Measurements from ENCODE around the gene PIK3C2B. TPM values are rescaled to one million over a fixed set of nuclear protein-coding genes. Genes with fewer than 3 reads are reported as not detected.
A peak's percentile ranks its signal among the peaks of the same experiment; 100 is the strongest.

Gene PIK3C2B
- polyA plus RNA-seq, 3 donors, result 14.8 to 21.1 (median 19.6) TPM

DNA sequence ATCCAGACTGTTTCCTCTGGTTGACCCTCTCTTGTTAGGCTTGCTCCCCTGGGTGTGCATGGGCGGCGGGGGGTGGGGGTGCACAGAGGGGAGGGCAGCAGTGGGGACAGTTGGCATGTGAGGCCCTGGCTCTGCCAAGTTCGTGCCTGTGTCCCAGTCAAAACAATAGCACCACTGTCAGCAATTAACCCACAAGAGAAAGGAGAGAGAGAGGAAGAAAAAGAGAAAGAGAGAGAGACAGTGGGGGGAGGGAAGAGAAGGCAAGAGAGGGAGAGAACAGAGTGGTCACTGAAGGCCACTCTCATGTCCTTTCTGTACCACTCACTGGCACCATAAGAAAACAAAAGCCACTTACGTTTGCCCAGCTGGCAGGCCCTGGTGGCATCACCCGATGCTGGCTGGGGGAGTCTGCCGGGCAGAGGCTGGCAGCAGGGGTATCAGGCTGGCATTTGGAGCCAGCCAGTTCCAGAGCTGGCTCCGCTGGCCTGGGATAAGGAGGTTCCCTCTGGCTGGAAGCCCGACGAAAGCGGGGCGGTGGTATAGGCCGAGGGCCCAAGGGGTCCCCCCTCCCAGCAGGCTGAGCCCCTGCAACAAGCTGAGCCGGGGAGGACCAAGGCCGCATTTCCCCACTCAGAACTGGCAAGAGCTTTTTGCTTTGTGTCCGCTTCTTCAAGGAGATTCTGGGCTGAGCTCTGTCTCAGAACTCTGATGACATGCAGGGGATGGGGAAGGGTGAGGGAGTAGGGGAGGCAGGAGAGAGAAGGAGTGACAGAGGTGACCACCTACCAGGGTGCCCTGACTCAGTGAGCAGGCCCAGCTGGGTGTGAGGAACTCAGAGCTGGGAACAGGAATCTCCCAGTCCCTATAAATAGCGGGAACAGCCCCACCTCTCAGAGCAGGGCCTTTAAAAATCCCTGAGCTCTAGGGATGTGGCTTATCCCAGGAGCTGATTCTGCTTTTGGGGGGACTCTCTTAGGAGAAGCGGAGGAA is 27.9 kb downstream of the PIK3C2B start:
- no peak for DNase-seq (ENCODE audit: extremely low read depth in 1 of 11, low read depth in 9 of 11, low spot score in 4 of 11)

DNA sequence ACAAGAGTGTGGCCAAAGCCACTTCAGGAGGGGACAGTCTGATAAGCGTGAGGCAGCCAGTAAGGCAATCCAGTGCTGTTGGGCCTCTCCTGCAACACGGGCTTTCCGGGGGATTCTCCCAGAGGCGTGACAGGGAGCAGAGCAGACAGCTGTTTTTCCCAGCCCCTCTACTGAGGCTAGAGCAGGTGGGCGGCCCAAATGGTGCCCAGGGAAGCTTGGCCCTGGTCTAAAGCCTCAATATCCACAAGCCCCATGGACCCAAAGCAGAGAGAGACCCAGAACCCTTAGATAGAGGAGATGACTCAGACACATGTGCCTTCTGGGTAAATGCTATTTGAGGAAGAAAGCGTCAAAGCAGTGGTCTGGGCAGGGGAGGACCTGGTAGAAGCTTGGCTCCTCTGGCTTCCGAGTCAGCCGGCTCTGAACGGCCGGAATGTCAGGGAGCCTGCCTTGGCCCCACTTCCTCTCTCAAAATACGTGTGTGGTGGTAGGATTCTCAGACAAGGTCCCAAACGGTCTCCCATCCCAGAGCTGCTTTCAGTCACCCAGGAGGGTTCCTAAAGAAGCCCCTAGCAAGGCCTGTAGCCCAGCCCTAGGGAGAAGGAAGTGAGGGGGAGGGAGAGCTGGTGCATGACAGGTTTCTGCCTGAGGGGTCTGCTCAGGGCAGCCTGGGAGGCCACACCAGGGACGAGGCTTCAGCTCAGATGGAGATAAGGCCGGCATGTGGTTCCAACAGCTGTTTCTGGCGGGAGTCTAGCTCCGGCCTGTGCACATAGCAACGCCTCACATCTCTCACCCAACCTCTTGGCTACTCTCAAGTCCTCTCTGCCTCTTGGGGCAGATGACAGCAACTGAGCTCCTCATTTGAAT is 28.8 kb downstream of the PIK3C2B start:
- no peak for DNase-seq (ENCODE audit: extremely low read depth in 1 of 11, low read depth in 9 of 11, low spot score in 4 of 11)

DNA sequence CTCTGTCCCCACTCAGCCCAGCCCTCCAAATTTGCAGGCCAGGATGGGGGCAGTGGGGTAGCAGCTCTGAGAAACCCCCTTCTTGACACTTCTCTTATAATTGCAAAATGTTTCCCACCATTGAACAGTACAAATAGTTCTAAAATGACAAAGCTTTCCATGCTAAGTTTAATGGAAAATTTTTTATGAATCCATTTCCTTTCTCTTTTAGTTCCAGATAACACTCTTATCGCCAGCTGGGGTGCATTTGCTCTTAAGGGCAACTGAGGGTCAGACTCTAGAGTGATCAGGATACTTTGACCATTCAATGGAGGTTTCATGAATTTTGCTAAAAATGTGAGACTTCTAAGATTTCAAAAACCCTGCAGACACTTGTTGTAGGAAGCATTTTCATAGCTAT is 29.9 kb downstream of the PIK3C2B start:
- no peak for DNase-seq (ENCODE audit: extremely low read depth in 1 of 11, low read depth in 9 of 11, low spot score in 4 of 11)

DNA sequence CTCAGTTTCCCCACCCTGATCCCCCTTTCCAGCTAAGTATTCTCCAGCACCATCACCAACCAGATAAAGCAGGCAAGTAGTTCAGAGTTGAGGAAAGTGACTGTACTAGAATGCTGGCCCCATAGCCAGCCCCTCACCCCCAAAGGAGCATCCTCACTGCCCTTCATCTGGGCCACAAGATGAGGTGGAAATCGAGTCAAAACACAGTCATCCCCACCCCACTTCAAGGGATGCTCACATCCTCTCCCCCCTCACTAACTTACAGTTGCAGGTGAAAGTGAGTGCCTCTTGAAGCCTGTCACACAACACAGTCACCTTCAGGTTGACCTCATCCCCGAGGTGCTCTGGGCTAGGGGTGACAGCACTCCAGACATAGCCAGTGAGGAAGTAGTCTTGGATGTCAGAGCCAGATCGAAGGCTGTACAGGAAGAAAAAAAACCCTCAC is 30.4 kb downstream of the PIK3C2B start:
- no peak for DNase-seq (ENCODE audit: extremely low read depth in 1 of 11, low read depth in 9 of 11, low spot score in 4 of 11)

DNA sequence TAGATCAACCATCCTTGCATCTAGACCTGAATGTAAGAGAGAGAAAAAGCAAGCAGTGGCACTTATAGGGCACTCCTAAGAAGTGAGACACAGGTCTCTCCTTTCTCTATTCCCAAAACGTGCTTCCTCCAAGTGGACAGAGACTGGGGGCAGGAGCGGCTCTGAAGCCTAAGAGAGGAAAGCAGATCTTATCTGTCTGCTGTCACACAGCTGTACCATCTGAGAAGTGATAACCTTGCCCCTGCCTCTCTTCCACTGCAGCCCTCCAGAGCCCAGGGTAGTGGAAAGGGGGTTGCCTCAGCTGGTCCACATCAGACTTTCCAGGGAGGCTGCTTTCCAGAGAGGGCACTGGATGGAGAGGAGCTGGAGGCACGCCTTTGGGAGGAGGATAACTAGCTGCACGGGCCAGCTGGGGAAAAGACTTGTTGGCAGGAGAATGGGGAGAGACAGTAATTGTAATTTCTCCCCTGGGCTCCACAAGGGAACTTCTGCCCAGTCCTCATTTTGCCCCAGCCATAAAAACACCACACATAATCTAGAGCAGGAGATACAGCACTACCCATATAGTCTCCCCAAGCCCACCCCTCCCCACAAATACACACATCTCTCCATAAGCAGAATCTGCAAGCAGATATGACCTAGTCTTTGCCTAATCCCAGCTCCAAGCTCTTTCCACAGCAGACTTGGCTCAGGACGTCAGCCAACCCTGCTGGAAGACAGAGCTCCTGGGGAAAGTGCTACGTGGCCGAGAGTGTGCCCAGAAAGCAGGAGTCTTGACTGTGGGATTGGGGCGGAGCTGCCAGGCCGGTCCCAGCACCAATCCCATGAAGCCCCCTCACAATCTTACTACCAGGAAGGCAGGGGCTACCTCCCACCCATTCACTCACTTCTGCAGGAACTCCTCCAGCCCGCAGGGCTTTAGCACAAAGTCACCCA is 31.2 kb downstream of the PIK3C2B start:
- no peak for DNase-seq (ENCODE audit: extremely low read depth in 1 of 11, low read depth in 9 of 11, low spot score in 4 of 11)

DNA sequence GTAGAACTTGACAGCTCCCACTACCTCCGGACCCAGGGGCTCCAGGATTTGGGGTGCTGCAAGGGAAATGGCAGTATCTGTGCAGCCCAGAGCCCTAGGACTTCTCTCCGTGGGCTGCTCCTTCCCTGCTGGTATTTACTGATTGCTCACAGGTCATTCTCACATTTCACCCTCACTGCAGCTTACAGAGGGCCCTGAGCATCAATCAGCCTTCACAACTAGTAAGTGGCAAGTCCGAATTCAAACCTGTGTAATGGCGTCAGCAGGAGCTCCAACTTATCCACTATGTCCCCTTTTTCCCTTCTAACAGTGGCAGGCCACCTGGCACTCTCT is 32.4 kb downstream of the PIK3C2B start:
- DNase-seq (ENCODE audit: extremely low read depth in 1 of 11, low read depth in 9 of 11, low spot score in 4 of 11), result no peak

DNA sequence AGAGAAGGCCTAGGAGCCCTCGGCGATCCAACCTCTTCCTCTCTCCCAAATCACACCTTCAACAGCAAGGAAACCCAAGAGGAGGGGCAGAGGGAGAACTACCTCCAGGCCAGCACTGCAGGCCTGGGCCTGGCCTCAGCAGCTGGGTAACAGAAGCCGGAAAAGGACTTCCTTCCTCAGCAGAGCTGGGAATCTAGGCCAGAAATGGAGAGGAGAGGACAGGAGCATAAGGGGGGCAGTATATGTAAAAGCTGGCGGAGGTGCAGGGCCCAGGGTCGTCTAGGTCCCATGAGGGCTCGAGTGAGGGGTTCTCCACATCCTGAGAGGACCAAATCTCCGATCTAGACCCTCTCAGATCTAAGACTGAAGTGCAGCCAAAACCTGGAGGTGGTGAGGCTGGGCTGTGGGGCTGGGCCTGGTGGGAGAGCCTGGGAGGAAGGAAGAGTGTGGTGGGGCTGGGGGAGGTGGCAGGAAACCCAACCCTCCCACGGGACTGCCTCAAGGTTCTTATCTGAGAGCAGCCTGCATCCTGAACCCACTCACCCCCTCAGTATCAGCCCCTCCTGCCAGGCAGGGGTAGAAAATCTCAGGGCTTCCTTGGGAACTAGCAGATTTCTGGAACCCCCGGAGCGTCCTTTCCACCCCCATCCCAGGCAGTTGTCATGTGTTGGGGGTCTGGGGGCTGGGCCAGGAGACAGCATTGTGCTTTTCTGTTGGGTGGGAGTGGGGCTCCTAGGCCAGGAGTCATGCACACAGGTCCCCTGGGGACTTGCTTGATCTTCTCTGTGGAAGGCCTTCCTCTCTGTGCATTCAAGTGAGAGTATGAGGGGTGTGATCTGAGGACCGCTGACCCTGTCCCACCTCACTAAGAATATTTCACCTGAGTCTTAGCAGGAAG is 33.0 kb downstream of the PIK3C2B start:
- no peak for DNase-seq (ENCODE audit: extremely low read depth in 1 of 11, low read depth in 9 of 11, low spot score in 4 of 11)

DNA sequence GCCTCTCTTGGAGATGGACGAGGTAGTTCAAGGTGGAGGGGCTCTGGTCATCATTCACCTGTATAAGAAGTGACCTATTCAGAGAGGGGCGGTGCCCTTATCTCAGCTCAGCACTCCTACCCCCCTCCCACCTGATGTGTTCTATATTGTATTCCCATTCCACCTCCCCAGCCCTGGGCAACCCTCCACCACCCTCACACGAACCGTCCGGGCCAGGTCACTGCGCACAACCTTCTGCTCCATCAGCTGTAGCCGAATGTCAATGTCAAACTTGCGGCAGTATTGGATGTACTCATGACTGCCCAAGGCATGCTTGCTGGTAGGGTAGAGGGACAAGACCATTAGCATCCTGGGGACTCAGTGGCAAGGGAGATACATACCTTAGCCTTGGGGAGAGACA is 34.3 kb downstream of the PIK3C2B start:
- no peak for DNase-seq (ENCODE audit: extremely low read depth in 1 of 11, low read depth in 9 of 11, low spot score in 4 of 11)

DNA sequence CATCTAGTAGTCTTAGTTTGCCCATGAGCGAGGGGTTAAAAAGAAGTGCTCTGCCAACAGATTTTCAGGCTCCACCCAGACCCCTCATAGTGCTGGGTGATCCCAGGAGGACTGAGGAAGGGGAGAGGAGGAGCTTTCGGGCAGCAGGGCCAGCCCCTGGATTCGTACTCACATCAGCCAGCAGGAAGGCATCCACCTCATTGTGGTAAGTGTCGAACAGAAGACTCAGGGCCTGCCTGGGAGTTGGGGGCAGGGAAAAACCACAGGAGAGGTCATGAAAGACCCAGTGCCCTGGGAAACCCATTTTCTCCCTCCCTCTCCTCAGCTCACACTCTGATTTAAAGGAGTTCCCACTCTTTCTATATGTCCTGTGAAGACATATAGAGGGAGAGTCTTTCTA is 34.9 kb downstream of the PIK3C2B start:
- DNase-seq (ENCODE audit: extremely low read depth in 1 of 11, low read depth in 9 of 11, low spot score in 4 of 11), result no peak

DNA sequence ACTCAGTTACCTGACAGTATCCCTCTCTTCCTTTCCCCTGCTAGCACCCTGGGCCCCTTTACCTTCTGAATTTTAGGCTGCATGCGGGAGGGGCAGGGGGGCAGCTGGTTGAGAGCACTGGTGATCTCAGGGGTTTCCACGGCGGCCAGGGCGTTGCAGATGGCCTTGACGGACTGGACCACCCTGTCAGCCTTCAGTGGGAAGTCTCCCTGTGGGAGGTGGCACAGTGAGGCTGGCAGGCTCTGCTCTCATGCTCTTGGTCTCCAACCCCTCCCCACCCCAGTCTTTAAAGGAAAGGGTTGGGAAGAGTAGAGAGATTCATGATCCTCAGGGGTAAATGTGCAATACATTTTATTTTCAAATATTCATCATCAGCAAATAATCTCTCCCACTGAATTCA is 36.9 kb downstream of the PIK3C2B start:
- DNase-seq (ENCODE audit: extremely low read depth in 1 of 11, low read depth in 9 of 11, low spot score in 4 of 11), result no peak

DNA sequence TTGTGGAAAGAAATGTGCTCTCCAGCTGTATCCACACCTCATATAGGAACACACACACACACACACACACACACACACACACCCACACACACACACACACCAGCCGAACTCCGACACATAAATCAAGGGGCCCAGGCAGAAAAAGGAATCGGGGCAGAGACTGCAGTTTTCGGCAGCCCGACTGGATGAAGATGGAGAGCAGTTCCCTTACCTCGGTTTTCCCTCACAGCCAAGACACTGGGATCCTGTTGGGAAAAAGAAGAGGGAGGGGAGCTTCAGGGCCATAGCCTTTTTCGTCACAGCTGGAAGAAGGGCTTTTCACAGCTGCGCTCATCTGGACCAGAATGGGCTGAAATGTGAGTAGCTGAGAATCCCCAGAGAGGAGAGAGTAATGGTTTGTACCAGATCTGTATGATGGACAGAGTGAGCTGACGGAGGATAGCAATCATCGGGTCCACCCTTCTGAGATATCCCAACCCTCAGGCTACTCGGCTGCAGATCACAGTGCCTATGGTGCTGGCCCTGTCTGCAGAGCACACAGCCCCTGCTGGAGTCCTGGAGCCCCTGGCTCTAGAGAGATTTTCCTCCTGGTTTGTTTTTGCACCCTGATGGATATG is 37.7 kb downstream of the PIK3C2B start:
- peak in 8 of 11 donors; percentile 45 to 67 (median 62) for DNase-seq (ENCODE audit: extremely low read depth in 1 of 11, low read depth in 9 of 11, low spot score in 4 of 11)

DNA sequence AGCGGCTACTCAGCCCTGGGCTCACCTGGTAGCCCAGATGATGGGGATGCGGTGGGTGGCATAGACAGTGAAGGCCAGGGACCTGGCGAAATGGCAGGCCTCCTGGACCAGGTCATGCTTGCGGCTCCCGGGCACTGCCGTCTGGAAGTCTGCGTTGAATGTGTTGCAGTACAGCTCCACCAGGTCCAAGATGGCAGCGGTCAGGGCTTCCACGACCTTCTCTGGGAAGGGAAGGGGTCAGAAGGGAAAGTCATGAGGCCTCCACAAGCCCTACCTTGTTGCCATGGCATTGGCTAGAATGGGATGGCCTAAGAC is 38.8 kb downstream of the PIK3C2B start:
- no peak for DNase-seq (ENCODE audit: extremely low read depth in 1 of 11, low read depth in 9 of 11, low spot score in 4 of 11)

DNA sequence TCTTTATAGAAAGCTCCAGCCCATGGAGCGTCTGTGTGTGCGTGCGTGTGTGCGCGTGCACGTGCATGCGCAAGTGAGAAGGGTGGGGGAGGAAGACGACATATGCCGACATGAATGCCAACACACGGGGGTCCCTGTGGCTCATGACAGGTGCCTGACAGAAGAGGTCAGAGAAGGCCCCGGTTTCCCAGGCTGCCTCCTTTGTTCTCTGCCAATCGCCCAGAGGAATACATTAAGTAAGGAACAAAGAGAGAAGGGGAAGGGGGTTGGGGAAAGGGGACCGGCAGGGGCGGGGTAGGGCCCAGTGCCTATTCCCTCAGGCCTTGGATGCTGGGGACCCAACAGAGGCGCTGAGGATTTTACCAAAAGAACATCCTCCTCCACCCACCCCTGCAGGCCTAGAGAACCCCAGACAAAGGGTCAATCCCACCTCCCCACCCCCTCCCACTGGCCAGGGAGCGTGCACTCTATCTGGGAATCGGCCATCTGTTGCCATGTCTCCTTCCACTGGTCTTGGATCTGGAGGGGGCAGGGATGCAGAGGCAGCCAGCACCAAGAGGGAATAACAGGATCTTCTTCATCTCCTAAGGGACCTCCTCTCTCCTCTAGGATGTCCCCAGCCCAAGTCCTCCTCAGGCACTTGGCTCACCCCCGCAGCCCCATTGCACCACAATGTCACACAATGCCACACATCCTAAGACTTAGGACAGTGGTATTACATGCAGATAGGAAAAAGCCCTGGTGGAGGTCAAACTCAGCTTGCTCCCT is 39.4 kb downstream of the PIK3C2B start:
- no peak for DNase-seq (ENCODE audit: extremely low read depth in 1 of 11, low read depth in 9 of 11, low spot score in 4 of 11)

DNA sequence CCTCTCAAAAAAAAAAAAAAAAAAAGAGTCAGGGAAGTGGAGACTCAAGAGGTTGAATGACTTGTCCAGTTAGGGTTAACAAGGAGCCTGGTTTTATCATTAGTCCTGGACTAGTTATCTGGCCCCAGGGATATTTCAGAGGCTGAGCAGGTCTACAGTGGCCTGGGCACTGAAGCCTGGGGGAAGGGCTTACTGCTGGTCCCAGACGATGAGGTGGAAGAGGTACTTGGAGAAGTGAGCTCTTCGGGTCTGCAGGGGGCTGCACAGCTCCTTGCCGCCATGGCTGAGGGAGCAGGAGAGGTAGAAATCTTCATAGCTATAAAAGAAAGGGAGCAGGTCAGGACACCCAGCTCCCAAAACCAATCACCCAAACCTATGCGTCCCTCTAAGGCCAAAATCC is 40.1 kb downstream of the PIK3C2B start:
- no peak for DNase-seq (ENCODE audit: extremely low read depth in 1 of 11, low read depth in 9 of 11, low spot score in 4 of 11)

DNA sequence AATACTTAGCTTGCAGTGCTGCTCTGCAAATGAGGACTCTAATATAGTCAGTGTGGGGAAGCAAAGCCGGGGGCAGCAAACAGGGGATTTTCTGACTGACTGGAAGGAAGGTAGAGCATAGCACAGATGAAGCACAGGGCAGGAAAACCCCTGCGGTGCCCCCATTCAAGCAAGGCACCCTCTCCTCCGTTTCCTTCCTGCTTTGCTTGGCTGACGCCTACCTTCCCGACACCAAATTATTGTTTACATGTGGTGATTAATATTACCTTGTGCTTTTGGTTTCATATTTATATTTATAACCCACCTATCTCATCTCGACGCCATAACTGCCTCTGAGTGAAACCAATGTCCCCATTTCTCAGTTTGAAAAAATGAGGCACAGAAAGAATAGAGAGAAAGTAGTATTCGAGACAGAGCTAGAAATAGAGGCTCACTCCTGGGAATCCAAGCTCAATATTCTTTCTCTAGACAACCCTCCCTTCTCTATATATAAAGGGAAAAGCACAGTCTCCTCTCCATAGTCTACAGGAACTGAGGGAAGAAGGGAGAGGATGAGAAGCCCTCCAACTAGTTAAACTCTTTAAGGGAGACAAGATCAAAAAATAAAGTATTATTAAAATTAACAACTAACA is 41.3 kb downstream of the PIK3C2B start:
- no peak for DNase-seq (ENCODE audit: extremely low read depth in 1 of 11, low read depth in 9 of 11, low spot score in 4 of 11)

DNA sequence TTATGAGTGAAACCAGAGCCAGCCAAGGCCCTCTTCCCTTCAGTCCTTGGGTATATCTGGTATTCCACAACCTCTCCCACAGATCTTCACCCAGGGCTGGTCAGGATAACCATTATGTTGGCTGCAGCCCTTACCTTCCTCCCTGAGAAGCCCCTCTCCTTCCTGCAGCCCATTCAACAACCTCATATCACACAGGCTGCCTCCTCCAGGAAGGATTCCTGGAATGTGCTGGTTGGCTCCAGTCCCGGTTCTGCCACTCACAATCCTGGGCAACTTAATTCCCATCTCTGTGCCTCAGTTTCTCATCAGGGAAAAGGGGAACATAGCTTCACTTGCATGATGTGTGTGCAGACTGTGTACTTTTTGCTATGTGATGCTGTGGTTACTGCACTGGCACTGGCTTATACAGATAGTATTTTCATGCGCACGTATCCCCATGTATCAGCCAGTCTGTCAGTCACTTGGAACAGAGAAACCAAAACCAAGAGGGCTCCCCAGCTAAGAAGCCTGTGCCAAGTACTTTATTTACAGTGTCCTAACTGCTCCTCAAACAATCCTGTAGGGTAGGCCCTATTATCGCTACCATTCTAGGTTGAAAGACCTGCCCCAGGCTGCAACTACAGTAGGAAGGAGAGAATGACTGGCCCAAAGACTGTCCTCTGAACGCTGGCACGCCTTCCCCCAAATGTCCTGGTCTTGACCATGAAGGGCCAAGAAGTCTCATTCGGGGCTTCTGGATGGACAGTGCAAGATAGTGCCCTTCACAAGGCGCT is 43.1 kb downstream of the PIK3C2B start:
- no peak for DNase-seq (ENCODE audit: extremely low read depth in 1 of 11, low read depth in 9 of 11, low spot score in 4 of 11)

All from renal cortex interstitium (tissue), 11 donors.